WTC11 (cell line): ENCODE results near the gene ARHGEF10L.

Experiments
- CTCF ChIP-seq: fragments of 200-600 bp; IDR thresholded peaks from 2 replicates; pipeline ENCODE4 v1.8.0; 2022; ENCODE audit warnings: antibody characterized with exemption
- RELA ChIP-seq: sonication (generic); formaldehyde crosslinking; IDR thresholded peaks from 2 replicates; pipeline ENCODE4 v1.8.1; 2022; ENCODE audit warnings: missing genetic modification reagents, mild to moderate bottlenecking, borderline replicate concordance
- ZNF263 ChIP-seq: sonication (generic); formaldehyde crosslinking; IDR thresholded peaks from 2 replicates; pipeline ENCODE4 v1.8.1; 2022; ENCODE audit warnings: low read depth, mild to moderate bottlenecking, moderate library complexity, missing genetic modification reagents
- ZNF317 ChIP-seq: sonication (generic); formaldehyde crosslinking; IDR thresholded peaks from 2 replicates; pipeline ENCODE4 v1.8.1; 2023; ENCODE audit warnings: low read depth, mild to moderate bottlenecking, moderate library complexity, missing genetic modification reagents, borderline replicate concordance
- TF ChIP-seq, protein P1 (sequence below): sonication (generic); formaldehyde crosslinking; IDR thresholded peaks from 2 replicates; pipeline ENCODE4 v1.8.0; 2022; ENCODE audit warnings: mild to moderate bottlenecking, missing genetic modification reagents
- TF ChIP-seq, protein P2 (sequence below): sonication (generic); formaldehyde crosslinking; IDR thresholded peaks from 2 replicates; pipeline ENCODE4 v1.8.1; 2023; ENCODE audit warnings: mild to moderate bottlenecking, missing genetic modification reagents, moderate library complexity

GRCh38 chr1:17599954-17600300, 60.4 kb downstream of the ARHGEF10L start:
- TF ChIP-seq CTCF (no peak), RELA (CRISPR knock-in tag) (no peak), ZNF263 (CRISPR knock-in tag) (no peak), ZNF317 (no peak)
- TF ChIP-seq, protein P1, sequence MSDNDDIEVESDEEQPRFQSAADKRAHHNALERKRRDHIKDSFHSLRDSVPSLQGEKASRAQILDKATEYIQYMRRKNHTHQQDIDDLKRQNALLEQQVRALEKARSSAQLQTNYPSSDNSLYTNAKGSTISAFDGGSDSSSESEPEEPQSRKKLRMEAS (CRISPR knock-in tag) = no peak
- TF ChIP-seq, protein P2, sequence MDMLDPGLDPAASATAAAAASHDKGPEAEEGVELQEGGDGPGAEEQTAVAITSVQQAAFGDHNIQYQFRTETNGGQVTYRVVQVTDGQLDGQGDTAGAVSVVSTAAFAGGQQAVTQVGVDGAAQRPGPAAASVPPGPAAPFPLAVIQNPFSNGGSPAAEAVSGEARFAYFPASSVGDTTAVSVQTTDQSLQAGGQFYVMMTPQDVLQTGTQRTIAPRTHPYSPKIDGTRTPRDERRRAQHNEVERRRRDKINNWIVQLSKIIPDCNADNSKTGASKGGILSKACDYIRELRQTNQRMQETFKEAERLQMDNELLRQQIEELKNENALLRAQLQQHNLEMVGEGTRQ = no peak
